GM18517 (cell line): ENCODE results near the gene PRDM11.

Experiments
- ATAC-seq: cut with Tn5 transposase; IDR thresholded peaks from one replicate; pipeline ENCODE4 v1.9.1; 2021; ENCODE audit warnings: mild to moderate bottlenecking, moderate library complexity; ENCODE audit not compliant: unreplicated experiment

Gene PRDM11

DNA sequence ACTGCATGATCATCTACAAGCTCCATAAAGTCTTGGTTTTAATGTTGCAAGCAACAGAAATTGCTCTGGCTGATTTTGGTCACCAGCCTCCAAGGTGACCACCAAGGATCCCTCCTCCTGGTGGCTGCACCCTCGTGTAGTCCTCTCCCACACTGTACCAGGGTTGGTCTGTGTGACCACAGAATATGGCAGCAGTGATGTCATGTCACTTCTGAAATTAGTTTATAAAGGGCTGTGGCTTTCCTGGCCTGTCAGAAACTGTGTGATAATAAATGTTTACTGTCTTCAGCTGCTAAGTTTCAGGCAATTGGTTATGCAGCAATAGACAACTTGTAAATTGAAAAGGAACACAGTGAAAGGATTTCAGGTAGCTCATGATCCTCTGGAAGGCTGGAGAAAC is 5.3 kb upstream of the PRDM11 start:
- ATAC-seq = no peak

DNA sequence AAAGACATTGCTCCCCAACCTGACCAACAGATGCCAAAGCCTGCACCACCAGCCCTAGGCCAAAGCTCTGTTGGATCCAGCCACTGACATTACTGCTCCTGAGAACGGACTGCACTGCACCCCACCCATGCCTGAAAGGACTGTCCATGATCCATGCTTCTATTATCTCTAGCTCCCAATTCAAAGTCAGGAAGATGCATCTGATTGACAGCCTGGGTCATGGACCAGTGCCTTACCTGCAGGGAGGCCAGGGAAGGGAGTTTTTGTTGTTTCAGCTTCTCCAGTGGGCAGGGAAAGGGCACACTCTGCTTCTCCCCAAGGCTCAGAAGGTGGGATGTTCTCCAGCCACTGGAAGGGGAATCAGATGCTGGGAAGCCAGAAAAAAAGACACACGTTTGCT is 4.8 kb upstream of the PRDM11 start:
- no peak for ATAC-seq

DNA sequence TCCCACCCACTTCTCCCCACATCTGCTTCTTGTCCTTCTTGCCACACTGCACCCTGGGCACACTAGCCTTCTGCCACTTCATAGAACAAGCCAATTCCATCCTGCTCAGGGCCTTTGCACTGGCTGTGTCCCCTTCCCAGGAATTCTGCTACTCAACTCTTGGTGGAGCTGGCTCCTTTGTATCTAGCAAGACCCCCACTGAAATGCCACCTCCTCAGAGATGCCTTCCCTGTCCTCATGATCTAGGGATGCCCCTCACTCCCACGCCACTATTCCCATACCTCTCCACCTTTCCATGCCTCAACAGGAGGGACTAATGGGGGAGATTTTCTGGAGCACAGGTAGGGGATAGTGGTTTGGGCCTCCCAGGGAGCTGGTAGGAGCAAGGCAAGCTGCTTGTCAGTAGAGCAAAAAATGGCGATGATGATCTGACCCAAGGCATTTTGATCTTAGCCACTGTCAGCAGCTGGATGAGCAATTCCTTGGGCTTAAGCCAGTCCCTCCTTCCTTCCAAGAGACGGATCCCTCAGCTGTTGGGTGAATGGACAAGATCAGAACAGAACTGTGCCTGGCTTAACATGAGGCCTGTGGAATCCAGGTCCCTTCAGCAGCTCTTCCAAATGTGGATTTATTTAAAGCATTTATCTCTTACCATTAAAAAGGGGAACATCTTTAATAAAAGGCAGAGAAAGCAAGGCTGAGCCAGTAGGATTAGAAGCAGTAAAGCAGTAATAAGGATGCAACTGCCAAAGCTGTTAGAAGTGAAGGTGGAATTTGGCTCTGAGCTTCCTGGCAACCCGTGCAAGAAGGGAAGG is 4.0 kb upstream of the PRDM11 start:
- ATAC-seq = no peak

DNA sequence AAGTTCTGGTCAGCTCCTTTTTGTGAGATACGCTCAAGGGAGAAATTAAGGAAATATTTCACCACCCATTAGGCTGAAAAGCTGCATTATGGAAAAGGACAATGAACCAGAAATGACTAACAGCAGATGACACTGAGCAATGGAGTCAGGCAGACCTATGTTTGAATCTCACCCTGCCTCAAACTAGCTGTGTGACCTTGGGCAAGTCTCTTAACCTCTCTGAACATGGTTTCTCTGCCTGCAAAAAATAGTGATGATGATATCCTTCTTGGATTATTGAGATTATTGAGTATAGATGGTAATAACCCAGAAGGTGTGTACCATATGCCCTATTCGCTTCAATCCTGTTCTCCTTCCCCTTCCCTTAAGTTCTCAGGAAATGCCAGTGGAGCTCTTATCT is 2.9 kb upstream of the PRDM11 start:
- ATAC-seq = no peak

DNA sequence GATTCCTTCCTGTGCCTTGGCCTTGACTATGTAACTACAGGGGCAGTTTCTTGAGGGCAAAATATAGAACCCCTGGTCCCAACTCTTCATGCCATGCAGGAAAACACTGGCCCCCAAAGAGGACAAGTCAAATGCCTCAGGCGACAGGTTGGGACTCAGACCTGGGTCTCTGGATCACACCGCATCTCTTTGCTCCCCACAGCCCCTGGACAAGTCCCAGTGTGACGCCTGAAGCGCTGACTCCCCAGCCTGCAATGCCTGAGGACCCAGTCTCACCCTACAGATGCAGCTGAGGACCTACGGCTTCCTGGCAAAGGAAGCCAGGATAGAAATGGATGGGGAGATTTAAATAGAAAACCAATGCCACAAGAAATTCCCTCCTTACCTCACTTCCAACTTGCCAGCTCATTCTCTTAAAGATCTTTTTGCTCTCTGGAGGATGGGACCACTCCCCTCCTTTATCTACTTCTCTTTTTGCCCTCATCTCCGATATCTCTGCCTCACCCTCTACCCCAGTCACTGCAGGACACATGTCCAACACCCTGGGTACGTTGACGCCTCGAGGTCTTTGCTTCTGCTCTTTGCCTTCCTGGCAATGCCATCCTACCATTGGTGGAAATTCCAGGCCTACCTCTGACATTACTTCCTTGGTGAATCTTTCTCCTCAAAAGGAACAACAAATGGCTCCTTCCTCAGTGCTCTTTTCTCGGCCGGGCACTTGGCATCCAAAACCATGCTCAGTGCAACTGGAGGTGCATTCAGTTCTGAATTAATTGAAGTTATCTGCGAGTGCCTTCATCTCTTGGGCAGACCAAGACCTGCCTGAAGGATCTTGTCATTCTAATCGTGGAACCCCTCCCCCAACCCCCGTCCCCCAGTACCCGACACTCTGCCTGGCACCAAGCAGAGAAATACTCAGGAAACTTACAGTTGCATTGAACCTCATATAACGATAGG is 2.0 kb upstream of the PRDM11 start:
- no peak for ATAC-seq

DNA sequence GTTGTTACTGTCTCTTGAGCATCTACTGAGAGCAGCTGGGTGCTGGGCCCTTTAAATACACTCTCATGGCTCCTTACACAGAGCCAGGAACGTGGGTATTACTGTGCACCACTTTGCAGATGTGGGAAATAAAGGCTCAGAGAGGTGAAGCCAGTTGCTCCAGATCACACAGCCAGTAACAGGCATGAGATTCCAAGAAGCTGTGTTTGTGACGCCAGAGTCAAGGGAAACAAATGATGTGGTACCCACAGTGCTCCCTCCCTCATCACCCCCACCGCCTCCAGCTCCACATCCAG is 1.4 kb upstream of the PRDM11 start:
- ATAC-seq = no peak

DNA sequence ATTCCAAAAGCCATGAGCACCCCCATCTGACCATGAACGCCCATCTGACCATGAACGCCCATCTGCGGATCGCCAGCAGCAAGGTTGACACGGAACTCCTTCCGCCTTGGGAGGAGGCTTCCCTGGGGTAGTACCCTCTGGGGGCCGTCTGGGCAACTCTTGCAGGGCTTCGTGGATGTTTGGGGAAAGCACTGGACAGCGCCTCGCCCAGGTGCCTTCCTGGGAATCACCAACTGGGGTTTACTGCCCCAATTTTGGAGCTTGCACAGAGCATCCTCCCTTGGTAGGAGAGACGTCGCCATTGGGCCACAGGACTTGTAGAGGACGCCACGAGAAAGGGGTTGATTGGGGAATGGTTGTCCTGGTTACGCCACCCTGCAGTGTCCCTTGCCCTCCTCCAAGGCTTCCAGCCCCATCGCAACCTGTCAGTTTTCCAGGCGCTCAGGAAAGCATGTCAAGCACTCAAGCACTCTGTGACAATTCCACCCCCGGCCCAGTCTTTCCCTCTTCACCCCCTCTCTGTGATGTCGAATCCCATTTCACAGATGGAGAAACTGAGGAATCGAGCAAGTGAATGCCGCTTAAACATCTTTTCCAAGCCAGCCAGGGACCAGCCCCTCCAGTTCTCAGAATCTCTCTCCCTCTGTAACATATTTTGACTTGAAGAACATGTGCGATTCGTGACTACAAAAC is 914 bp upstream of the PRDM11 start:
- ATAC-seq = no peak

DNA sequence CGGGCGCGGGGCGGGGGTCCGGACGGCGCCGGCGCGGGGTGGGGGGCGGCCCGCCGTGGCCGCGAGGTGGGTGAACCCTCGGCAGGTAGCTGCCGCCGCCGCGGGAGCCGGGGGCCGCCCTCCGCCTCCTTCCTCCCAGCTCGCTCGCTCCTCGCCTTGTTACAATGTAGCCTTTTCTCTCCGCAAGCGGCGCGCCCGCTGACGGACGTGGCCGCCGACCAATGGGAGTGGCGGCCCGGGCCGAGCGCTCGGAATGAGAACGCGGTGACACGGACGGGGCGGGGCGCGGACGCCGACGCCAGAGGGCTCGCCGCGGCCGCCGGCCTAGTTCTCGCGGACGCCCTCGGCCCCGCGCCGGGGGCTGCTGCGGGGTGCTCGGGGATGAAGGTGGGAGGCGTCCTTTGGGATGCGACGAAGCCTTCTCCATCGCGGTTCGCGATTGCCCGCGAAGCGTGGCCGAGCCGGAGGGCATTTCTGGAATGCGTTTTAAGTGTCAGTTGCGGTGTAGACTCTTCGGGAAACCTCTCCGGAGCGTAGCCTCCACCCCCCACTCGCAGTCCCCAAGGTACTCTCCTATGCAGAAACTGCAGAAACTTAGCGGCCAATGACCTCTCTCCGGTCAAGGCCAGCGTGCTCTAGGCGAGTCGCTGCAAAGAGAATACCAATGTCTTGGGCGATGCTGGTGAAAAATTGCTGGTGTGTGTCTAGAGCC is 734 bp downstream of the PRDM11 start:
- ATAC-seq = peak; percentile 93

DNA sequence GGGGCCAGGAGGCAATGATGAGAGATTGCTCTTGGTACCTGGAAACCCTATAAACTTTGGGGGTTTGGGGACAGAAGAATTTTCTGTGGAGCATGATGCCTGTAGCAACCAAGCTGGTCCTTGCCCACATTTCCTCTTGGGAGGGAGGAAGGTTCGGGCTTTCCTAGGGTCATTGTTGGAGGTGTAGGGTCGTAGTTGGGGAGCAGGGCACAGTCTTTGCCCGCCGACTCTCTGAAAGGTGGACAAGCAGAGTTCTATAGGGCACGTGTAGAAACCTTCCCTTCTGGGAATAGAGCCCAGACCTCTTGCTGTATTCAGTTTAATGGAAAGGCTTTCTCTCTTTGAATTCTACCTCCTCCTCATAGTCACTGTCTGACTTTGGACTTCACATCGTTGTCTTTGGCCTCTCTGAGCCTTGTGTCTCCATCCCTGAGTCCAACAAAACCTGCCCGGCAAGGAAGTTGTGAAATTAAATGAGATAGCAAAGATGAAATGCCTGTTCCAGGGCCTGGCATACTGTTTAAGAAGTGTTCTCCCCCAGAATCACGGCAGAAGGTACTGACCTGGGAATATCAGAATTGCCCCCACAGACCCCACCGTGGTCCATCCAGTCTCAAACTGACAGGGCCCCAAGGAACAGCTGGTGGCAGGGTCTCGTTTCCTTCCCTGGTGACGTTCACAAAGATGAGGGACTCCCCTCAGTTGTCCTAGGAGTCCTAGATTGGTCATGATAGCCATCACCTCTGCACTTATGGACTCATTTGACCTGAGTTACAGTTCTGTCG is 1.6 kb downstream of the PRDM11 start:
- no peak for ATAC-seq

DNA sequence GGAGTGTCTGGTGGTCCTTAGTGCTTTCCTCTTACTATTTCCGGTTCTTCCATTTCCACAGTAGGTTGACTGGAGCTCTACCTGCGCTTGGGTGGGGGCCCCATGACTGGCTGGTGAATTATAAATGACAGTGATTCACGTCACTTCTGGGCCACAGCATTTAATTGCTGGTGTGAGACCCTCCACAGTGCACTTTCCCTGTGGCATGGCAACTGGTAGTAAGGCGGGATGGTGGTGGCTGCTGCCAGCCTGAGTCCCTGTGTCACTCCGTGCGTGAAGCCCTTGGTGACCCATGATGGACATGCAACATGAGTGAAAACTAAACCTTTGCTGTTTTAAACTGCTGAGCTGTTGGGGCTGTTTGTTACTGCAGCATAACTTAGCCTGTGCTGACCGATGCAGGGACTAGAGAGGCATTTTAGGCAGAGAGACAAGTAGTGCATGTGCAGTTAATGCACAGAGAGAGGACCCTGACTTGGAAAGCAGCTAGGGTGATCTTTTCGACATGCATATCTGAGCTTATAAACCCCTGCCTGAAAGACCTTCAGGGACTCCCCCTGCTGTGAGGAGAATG is 3.1 kb downstream of the PRDM11 start:
- ATAC-seq = no peak

DNA sequence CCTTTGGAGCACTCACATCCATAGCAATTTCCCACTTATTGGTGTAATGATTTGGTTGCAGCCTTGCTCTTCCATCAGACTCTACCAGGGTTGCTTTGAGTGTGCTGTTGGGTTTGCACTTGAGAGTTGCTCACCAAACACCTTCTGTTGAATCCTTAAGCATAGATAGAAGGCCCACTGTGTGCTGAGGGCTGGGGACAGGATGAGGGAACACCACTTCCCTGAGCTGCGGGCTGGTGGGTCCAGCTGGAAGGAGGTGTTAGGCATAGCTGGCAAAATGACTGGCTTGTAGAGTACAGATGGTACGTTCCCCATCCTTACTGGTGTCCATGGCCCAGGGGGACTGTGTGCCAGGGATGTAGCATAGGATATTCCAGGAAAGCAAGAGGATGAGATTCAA is 3.9 kb downstream of the PRDM11 start:
- ATAC-seq = no peak

DNA sequence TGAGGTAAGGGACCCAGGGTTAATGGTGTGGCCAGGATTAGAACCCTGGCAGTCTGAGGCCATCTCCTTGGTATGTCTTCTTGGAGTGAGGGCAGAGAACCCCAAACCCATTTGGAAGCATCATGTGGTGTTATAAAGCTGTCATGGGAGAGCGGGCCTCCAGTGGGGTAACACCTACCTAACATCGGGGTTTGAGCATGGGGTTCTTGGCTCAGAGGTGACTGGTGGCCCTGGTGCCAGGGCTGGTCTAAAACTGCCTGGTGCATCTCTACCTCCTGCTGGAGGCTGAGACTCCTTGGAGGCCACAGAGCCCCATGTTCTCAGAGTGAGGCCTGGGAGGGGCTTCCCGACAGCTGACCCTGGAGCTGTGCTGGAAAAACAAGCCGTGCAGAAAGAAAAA is 4.5 kb downstream of the PRDM11 start:
- no peak for ATAC-seq

DNA sequence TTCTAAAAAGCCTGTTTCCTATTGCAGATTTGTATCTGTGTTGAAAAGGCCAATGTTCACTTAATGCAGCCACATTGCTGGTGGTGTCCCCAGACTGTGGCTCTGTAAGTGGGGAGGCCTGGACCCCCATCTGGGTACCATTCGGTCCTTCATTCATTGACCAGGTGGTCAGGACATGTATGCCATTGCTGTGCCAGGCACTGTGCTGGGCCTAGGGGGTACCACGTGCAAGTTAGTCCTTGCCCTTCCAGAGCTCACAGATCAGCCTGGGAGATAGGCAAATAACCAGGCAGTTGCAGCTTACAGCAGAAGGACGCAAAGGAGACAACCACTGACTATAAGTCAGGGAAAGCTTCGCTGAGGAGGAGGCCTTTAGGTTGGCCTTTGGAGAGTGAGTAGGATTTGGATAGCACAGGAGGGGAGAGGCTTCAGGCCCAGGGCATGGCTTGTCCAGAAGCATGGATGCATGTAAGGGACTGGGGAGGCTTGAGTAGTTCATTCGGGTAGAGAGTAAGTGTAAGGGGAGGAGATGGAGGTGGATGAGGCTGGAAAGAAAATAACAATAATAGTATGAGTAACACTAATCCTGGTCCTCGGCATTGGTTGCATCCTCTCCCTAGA is 5.0 kb downstream of the PRDM11 start:
- ATAC-seq = no peak

DNA sequence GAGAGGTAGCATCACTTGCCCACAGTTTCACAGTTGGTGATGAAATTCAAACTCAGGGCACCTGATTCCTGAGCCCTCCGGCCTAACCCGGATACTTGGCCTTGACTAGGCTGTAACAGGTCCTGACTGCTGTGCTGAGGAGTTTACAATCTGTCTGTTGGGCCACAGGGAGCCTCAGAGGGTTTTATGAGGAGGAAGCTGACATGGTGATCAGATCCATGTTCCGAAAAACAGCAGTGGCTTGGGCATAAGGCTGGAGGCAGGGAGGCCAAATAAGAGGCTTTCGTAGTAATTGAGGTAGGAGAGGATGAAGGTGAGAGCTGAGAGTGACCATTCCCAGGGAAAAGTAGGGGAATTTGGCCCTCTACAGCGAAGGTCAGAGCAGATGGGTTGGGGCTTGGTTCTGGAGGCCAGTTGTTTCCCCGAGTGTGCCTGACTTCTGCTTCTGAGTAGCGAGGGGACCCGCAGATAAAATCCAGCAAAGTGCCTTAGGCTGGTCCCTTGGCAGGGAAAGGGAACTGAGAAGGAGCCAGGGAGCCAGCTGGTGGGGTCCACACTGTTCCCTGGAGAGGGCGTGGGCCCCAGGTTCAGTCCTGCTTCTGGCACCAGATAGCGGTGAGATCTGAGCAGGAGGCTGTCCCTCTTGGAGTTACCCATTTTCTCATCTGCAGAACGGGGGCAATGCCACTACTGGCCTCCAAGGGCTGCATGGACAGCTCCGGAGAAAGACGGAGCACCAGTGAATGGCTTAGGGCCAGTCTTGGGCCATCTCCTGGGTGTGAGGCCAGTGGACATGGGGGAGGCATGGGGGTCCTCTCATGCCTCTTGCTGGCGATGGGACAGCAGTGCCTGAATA is 6.5 kb downstream of the PRDM11 start:
- ATAC-seq = no peak

DNA sequence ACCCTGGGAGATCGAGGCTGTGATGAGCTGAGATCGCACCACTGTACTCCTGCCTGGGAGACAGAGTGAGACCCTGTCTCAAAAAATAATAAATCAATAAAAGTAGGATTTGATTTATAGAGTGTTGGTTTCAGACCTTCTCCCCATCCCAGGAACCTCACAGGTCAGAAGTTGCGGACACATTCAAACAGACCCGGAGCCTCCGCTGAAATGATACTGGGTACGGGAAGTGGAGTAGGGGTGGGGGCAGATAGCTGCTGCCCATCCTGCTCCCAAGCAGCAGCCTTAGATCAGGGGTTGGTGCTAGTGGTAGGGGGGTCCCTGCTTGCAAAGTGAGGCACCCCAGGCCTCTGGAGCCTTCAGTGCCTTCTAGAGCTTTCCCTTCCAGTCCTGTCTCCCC is 7.8 kb downstream of the PRDM11 start:
- ATAC-seq = no peak

DNA sequence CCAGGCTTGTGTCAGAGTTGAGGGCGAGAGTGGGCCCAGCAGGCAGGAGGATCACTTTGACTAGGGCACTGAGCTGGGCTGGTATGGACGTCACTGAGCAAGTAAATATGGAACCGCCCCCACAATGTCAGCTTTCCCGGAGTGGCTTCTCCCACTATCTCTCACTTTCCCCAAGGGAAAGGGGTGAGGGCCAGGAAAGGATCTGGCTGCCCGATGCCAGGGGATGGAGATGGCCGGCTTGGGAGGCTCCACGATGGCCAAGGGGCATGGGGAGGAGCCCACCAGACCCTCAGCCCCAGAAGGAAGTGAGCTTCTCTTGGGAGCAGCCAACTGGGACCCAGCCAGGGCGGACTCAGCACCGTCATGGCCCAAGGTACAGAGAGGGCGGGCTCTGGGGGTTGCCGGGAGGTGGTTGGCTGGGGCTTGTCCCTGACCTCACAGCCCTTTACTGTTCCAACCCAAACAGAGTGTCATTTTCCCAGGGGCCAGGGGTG is 8.7 kb downstream of the PRDM11 start:
- ATAC-seq = no peak

DNA sequence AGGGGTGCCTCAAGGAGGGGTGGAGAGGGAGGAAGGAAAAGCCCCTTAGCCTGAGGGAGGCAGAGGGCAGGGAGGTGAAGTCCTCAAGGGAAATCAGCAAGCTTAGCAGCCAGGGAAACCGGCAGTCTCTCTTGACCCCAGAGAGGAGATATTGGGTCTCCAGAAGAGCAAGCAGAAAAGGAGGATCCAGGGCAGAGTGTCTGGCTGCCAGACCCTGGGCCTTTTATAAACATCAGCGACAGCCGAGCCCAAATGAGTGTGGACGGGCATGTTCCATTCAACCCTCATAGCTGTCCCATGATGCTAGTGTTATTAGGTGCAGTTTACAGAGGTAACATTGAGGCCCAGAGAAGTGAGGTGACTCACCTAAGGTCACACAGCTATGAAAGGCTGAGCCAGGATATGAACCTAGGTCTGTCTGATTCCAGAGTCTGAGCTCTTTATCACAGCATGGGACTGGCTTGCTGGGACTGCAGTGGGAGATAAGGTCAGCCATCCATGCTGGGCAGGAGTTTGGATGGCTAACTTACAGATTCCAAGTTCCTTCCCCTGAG is 9.3 kb downstream of the PRDM11 start:
- no peak for ATAC-seq

DNA sequence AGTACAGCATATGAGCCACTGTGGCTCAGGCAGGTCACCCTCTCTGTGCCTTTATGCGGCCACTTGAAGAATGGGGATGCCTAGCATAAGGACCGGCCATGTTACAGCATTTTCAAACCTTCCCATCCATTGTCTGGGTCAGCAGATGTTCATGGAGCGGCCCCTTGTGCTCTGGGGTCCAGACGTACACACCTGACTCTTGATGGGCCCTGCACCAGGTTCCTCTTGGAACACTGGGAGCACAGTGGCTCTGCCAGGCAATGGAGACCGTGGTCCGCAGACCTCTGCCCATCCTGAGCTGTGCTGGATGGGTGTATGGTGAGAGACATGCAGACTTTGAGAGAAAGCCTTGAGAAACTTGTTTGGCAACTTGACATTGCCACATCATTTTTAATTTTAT is 9.8 kb downstream of the PRDM11 start:
- no peak for ATAC-seq
